GM19351 (cell line): ENCODE measurements around the gene WNT9A.
A peak's percentile ranks its signal among the peaks of the same experiment; 100 is the strongest.

Experiments
- ATAC-seq: cut with Tn5 transposase; IDR thresholded peaks from one replicate; pipeline ENCODE4 v1.9.1; 2021; ENCODE audit warnings: mild to moderate bottlenecking, moderate library complexity; ENCODE audit not compliant: unreplicated experiment

The WNT9A gene

DNA sequence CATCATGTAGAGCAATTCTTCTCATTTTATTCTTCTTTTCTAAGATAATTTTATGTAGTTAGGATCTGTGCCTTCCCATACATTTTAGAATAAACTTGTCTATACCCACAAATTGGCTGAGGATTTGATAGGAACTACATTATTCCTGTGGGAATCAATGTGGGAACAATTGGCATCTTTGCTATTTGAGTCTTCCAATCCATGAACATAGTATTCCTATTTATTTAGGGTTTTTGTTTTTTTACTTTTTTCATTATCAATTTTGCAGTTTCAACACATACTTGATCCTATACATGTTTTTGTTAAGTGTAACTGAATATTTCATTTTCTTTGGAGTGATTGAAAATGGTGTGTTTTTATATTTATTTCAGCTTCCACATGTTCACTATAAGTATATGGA lies 8.1 kb upstream of the WNT9A start:
- no peak for ATAC-seq

DNA sequence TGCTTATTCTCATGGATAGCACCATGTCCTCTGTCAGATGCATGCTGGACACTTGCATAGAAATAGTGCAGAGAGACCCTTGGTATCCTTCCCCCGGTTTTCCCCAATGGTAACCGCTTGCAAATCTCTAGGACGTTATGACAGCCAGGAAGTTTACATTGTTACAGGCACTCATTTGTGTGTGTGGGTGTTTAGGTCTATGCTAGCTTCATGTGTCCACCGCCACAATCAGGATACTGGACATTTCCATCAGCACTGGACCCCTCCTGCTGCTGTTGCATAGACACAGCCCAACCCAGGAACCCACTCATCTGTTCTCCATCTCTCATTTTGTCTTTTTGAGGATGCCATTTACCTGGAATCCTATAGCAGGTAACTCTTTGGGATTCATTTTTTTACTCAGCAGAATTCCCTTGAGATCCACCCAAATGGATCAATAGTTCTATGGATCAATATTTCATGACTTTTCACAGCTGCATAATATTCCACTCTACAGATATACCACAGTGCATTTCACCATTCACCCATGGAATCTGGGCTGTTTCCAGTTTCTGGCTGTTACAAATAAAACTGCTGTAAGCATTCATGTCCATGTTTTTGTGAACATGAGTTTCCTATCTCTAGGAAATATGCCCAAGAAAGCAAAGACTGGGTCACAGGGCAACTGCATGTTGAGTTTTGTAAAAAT lies 6.6 kb upstream of the WNT9A start:
- ATAC-seq, result no peak

DNA sequence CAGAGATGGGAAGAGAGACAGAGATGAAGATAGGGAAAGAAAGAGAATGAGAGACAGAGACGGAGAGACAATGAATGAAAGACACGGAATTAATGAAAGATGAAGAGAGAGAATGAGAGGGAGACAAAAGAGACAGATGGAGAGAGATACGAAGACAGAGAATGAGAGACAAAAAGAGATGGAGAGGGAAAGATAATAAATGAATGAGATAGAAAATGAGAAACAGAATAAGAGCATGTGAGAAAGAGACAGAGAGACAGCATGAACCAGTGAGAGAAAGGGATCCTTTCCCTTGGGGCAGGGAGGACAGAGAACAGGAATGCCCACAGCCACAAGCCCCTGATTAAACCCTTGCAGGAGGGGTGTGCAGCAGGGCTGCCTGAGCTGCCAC lies 5.3 kb upstream of the WNT9A start:
- ATAC-seq, result no peak

GRCh38 chr1:227952374-227953021 lies 4.8 kb upstream of the WNT9A start:
- no peak for ATAC-seq

GRCh38 chr1:227951624-227952373 lies 4.1 kb upstream of the WNT9A start:
- ATAC-seq, result no peak

DNA sequence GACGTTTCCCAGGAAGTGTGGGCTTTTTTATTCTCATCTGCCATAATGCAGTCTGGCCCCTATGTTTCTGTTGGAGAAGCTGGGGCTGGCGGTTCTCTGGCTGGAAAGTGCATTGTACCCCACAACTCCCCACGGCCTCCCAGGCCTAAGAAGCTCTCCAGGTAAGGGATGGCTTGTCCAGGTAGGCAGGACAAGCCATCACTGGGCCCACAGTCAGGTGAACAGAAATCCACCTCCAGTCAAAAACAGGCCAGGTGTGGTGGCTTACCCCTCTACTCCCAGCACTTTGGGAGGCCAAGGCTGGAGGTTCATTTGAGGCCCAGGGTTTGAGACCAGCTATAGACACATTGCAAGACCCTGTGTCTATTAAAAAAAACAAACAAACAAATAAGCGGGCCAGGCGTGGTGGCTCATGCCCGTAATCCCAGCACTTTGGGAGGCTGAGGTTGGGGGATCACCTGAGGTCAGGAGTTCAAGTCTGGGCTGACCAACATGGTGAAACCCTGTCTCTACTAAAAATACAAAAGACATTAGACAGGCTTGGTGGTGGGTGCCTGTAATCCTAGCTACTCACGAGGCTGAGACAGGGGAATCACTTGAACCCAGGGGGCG lies 3.1 kb upstream of the WNT9A start:
- ATAC-seq, result no peak

DNA sequence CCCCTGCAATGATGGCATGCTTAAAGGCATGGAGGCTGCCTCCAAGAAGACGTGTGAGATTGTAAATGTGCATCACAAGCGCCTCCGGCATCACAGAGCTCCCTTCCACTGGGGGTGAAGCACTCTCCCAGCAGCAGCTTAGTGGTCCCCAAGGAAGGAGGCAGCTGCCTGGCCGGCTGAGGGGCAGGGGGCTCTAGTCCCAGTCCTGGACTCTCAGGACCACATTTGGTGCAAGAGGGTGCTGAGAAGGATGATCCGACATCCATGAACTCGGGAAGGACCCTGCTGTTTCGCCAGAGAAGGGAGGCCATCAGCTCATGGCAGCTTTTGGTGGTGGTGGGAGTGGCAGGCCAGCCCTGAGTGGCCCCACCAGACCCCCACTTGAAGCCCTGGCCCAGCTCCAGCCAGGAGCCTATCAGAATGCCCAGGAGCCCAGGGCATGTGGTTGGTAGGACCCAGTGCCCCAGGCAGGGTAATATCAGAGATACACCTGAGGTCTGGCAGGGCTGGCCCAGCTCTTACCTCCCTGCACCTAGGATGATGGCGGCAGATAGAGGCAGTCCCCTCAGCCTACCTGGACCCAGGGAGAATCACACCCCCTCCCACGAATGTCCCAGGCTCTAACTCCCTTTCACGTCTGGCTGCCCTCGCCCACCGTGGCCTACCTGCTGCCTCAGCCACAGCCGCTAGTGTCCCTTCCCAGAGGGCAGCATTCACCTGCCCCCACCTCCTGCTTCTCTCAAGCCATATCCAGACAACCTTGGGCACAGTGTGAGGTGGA lies 2.4 kb upstream of the WNT9A start:
- ATAC-seq, result no peak

- ATAC-seq, result no peak
Measured at GRCh38 chr1:227949341-227949921, 1.7 kb upstream of the WNT9A start.

- no peak for ATAC-seq
Measured at GRCh38 chr1:227948493-227949260, 945 bp upstream of the WNT9A start.

DNA sequence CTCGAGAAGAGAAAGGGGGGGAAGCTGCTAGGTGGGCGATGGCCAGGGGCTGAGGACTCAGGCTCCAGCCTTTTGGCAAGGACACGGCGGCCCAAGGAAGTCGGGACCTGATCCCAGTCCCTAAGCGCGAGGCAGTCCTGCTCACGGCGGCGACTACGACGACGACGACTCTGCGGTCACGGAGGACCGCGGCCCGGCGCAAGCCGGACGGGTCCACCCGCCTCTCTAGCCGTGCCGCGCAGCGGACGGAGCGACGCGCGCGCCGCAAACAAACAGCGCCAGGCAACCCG lies 401 bp downstream of the WNT9A start:
- ATAC-seq, result peak; percentile 15

- ATAC-seq, result no peak
Measured at GRCh38 chr1:227946624-227947385, 927 bp downstream of the WNT9A start.

- no peak for ATAC-seq
Measured at GRCh38 chr1:227945891-227946623, 1.7 kb downstream of the WNT9A start.

GRCh38 chr1:227944931-227945890 lies 2.5 kb downstream of the WNT9A start:
- ATAC-seq, result no peak

GRCh38 chr1:227944090-227944930 lies 3.4 kb downstream of the WNT9A start:
- no peak for ATAC-seq

DNA sequence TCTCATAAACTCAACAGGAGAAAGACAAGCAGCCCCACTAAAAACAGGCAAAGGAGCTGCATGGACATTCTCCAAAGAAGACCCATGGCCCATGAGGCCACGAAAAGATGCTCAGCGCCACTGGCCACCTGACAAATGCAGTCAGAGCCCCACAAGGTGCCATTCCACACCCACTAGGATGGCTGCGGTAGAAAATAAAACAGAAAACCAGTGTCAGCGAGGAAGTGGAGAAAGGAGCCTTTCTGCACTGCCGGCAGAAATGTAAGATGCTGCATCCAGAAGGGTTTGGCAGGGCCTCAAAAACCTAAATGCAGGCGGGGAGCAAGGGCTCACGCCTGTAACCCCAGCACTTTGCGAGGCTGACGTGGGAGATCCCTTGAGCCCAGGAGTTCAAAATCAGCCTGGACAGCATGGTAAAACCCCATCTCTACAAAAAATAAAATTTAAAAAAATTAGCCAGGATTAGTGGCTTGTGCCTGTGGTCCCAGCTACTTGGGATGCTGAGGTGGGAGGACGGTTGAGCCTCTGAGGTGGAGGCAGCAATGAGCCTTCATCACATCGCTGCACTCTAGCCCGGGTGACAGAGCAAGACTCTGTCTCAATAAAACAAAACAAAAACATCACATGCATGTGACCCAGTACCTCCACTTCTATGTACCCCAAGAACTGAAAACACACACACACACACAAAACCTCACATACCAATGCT lies 4.2 kb downstream of the WNT9A start:
- no peak for ATAC-seq

DNA sequence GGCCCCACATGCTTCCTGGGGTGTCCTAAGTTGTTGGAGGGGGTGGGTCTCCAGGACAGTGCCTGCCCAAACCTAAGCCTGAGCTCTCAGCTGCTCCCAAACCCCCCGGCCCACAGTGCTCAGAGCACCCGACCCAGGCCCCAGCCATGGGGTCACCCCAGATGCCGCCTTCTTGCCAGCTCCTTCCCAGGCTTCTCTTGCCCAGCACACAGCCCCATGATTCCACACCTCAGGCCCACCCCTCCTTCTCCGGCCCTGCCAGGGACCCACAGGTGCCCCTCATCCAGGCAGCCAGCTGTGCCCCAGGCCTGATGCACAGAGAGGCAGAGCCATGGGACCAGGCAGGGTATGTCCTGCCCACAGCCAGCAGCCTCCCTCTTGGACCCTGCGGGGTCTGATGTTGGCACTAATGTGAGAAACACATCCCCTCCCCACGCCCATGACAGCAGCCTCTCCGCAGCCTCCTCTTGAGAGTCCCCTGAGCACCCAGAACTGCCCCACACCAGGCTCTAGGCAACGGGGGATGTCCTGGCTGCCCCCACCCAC lies 4.9 kb downstream of the WNT9A start:
- no peak for ATAC-seq
